ENCODE results near the gene RNF220. TPM values are rescaled to one million over a fixed set of nuclear protein-coding genes. Genes with fewer than 3 reads are reported as not detected.

RNF220 gene
- total RNA-seq, 4 donors from 2014 or later: 54.2 to 94.0 (median 88.8) TPM

DNA sequence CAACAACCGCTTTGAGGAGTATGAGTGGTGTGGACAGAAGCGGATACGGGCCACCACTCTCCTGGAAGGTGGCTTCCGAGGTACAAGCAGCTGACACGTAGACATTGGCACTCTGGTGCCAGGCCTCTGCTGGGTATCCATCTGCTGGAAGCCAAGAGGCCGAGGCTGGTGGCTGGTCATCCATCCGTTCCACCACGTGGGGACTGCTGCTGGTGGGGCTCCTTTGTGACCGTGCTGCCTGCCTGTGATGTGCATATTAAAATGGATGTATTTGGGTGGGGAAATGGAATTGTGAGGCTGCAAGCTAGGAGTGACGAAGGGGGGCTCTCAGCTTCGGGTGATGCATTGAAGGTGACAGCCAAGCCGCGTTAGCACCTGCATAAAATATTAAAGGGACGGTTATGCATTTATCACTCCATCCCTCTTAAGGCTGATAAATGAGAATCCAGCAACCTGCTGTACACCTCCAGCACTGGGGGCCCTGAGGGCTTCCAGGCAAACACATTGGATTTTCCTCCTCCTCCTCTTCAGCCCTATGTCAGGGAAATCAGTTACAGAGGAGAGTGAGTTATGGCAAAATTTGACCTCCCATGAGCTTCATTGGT is 231.1 kb downstream of the RNF220 start:
- ATAC-seq (ENCODE audit: low FRiP score): no peak
- TF ChIP-seq, protein P1, sequence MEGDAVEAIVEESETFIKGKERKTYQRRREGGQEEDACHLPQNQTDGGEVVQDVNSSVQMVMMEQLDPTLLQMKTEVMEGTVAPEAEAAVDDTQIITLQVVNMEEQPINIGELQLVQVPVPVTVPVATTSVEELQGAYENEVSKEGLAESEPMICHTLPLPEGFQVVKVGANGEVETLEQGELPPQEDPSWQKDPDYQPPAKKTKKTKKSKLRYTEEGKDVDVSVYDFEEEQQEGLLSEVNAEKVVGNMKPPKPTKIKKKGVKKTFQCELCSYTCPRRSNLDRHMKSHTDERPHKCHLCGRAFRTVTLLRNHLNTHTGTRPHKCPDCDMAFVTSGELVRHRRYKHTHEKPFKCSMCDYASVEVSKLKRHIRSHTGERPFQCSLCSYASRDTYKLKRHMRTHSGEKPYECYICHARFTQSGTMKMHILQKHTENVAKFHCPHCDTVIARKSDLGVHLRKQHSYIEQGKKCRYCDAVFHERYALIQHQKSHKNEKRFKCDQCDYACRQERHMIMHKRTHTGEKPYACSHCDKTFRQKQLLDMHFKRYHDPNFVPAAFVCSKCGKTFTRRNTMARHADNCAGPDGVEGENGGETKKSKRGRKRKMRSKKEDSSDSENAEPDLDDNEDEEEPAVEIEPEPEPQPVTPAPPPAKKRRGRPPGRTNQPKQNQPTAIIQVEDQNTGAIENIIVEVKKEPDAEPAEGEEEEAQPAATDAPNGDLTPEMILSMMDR (IDR thresholded peaks at IDR 0.05): no peak
- no peak for DNase-seq (ENCODE audit: low spot score)

DNA sequence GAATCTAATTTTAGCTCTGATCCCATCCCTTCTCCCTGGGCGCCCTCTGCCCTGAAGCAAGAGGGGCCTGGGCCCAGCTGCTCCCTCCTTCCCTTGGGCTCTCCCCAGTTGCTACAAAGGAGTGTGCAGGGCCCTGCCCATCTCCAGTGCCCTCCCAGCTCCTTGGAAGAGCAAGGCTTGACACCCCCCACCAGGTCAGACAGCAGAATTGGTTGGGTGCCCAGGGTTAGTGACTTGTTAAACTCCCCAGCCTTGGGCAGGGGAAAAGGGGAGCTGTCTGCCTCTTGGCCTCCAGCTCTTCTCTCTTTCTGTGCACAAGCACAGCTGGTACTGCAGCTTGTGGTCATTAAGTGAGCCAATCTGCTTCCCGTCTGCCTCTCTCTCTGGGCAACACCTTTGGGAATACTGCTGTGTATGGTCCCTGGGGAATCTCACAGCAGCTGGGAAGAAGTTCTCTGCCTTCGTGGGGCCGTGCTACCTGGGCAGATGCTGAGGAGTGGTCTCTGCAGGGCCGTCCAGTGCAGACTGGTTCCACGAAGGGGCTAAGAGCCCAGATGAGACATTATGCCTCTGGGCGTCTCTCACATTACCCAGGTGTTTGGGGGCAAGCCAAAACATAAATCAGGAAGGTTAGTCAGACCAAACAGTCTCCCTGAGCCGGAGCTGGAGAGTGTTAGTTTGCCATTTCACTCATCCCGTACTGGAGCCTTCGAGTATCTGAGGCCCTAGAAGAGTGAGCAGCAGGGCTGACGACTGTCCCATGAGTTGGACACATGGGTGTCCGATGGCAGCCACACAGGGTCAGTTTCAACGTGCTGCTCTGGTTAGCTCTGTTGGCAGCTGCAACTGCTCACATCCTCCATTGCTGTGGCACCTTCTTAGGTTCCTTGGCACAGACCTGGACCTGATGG is 231.9 kb downstream of the RNF220 start:
- DNase-seq (ENCODE audit: low spot score): no peak
- TF ChIP-seq, protein P1 (IDR thresholded peaks at IDR 0.05): no peak
- peak; percentile 39 for ATAC-seq (ENCODE audit: low FRiP score)

DNA sequence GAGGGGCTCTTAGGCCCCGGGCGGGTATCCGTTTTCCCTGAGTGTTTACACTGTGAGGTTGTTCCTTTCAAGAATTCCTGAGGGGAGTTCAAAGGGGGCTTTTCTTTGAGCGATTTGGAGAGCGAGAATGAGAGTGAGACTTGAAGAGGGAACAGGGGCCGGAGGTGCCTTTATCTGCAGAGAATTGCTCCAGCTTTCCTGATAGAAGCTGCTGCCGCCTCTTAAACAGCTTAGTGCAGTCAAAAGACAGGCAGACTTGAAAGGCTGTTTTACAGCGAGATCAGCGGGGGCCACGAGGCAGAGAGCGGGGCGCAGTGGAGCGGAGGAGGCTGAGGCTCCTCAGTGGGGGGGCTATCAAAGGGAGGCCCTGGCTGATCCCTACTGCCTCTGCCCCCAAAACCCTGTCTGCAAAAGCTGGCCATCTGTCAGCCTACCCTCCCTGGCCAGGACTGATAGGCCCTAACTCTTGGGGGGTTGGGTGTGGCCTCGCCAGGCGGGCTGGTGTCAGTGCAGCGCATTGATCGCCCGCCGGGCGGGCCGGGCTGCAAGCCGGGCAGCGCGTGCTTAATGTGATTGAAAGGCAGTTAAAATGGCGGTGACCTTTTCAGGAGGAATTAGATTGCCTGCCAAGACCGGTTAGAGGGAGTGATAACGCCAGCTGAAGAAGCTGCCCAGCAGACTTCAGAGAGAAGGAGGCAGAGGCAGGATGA is 232.8 kb downstream of the RNF220 start:
- ATAC-seq (ENCODE audit: low FRiP score): peak; percentile 47
- TF ChIP-seq, protein P1 (IDR thresholded peaks at IDR 0.05): no peak
- DNase-seq (ENCODE audit: low spot score): no peak

DNA sequence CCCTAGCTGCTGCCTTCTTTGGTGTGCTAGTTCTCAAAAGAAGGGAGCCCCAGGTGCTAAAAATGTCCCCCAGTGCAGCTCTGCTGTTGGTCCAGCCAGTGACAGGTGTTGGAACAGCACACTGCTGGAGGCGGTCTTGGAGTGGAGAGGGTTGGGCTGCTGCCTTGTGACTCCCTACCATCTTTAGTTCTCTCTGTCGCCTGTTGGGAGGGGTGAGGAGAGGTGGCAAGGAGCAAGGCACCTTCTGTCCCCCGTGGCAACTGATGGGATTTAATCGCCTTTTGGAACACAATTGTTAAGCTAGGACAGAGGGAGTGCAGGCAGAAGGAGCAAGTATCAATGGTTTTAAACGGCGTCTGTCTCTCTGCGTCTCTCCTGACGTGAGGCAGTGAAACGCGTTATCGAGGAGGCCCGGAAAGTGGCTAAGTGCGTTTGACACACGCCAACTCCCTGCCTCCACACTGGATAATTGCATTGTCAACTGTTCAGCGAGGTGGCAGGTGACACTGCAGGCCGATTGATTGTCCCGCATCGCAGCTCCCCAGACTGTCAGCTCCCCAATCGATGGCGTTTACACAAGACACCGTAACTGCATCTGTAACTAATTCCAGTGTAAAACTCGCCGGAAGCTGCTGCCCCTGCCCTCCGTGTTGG is 235.3 kb downstream of the RNF220 start:
- TF ChIP-seq, protein P1 (IDR thresholded peaks at IDR 0.05): no peak
- DNase-seq (ENCODE audit: low spot score): no peak
- no peak for ATAC-seq (ENCODE audit: low FRiP score)

DNA sequence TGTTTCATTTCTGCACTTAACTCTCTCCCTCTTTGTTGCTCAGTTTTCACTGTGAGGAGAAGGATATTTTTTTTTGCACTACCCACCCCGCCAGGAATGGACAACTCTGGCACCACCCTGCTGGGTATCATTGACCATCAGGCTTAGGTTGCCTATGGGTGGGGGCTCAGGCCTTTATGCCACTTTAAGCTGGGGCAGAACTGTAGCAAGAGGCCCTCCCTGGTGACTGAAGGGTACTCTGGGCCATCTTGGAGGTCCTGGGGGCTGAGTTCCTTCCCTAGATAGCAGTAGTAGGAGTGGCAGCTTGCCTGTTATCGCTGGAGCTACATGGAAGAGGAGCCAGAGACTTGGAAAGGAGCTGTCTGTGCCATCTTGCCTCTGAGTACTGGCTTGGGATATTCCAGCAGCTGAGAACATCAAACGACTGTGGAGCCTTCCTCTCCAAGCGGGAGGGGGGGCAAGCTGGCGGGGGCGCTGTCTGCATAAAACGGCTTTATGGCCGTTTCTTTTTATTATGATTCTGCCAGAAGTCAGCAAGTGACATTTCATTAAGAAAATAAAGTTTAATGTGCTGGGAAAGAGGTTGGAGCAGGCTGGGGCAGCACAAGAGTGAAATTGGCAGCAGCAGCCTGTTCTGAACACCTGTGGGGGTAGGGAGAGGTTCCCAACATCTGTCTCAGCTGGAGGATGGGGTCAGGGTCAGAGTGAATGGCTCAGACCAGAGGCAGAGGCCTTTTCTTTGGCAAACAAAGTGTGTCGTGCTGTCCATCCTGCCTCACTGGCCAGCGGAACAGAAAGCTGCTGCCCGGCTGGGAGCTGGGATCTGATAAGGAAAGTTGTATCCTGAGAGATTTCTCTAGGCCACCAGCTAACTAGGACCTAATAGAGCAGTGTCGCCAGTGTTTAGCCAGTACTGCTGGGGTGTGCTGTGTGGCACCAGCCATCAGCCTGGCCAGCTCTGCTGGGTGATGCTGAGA is 236.4 kb downstream of the RNF220 start:
- DNase-seq (ENCODE audit: low spot score) (no peak), ATAC-seq (ENCODE audit: low FRiP score) (no peak)
- TF ChIP-seq, protein P1 (IDR thresholded peaks at IDR 0.05): no peak

DNA sequence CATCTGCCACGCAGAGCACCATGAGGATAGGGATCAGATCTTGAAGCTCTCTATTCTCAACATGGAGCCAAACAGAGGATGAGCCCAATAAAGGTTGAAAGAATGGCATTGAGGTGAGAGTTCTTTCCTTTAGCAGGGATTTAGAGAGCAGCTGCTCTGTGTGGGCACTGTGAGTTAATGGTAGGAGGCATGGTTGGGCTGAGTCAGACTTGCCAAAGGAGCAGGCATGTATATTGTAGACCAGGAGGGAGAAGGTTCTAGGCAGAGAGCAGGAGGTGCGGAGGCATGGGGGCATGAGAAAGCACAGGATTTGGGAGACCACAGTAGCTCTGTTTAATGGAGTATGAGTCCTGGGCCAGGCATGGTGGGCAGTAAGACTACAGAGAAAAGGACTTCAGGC is 237.2 kb downstream of the RNF220 start:
- TF ChIP-seq, protein P1 (IDR thresholded peaks at IDR 0.05): no peak
- ATAC-seq (ENCODE audit: low FRiP score): no peak
- DNase-seq (ENCODE audit: low spot score): no peak

All from omental fat pad (tissue), 4 donors.